GM19467 (cell line): ENCODE results near the gene AKT1S1.

Experiments
- ATAC-seq: cut with Tn5 transposase; IDR thresholded peaks from one replicate; pipeline ENCODE4 v1.9.1; 2021; ENCODE audit warnings: mild to moderate bottlenecking, moderate library complexity; ENCODE audit not compliant: unreplicated experiment

Gene AKT1S1

DNA sequence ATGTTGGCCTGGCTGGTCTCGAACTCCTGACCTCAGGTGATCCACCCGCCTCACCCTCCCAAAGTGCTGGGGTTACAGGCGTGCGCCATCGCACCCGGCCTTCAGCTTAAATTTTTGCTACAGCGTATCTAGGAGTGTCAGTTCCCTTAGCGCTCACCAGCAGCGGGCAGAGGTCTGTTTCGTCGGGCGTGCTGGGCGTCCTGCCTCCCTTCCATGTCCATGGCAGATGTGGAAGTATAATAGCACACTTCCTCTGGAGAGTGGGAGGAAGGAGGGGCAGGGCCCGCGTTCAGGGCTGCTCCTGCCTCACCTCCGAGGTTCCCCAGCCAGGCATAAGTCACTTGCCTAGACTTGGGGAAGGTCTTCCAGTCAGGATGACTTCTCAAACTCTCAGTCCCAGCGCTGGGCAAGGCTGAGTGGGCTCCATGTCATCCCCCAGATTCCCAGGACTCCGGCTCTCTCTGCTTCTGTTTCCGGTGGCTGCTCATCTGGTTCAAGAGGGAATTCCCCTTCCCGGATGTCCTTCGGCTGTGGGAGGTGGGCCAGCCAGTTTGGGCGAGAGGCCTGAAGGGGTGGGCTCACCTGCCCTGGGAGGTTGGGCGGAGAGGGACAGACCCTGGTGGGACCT lies 10.0 kb upstream of the AKT1S1 start:
- ATAC-seq: no peak

DNA sequence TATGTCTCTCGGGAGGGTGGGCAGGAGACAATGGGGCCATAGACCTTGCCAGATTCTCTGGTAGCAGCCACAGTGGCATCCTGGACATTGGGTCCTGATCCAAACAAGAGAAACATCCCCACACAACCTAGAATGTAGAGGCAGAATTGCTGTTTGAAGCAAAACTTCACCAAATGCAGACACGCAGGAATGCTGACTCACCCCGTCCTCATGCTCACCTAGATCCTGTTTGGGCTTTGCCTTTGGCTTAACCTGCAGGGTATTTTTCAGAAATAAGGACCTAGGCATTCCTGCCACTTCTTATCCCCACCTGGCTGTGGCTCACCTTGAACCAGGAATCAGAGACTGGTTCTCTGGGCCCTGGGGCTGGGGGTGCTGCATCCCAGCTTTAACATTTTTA lies 7.6 kb upstream of the AKT1S1 start:
- ATAC-seq: no peak

DNA sequence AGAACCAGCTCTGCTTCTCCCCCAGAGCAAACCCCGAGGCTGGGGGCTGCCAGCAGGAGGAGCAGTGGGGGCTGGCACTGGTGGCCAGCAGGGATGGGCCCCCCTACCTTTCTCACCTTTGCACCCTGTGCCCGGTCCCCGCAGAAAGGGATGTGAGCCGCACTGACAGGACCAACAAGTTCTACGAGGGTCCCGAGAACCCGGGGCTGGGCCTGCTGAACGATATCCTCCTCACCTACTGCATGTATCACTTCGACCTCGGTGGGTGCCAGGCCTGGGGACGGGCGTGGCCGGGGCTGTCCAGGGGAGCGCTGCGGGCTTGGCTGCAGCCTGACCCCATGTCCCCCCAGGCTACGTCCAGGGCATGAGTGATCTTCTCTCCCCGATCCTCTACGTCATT lies 7.0 kb upstream of the AKT1S1 start:
- ATAC-seq: no peak

DNA sequence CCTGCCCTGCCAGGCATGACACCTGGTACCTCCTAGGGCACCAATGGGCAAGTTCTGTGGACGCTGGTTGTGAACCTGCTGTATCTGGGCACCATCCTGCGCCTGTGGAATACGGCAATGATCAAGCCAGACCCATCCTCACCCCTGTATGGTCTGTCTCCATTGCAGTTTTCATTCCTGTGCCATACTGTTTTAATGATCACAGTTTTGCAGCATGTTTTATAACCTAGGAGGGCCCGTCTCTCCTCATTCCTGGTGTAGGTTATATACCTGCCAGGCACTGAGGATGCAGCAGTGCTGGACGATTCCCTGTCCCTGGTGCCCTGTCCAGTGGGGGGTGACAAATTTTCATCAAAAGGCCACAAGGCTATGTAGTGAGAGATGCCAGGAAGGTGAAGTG lies 5.9 kb upstream of the AKT1S1 start:
- no peak for ATAC-seq

DNA sequence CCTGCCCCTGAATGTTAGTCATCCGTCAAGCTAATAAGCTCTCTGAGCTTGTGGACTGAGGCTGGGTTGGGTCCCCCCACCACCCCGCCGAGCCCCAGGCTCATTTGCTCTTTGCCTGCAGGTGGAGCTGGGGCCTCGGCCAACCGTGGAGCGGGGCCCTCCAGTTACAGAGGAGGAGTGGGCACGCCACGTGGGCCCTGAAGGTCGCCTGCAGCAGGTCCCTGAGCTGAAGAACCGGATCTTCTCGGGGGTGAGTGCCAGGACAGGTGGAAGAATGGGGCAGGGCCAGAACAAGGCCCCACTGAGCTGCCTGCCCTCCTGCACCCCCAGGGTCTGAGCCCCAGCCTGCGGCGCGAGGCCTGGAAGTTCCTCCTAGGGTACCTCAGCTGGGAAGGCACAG lies 5.5 kb upstream of the AKT1S1 start:
- ATAC-seq: no peak

- no peak for ATAC-seq
Observed at GRCh38 chr19:49881672-49882394, 4.7 kb upstream of the AKT1S1 start.

GRCh38 chr19:49881186-49881585 lies 4.0 kb upstream of the AKT1S1 start:
- no peak for ATAC-seq

DNA sequence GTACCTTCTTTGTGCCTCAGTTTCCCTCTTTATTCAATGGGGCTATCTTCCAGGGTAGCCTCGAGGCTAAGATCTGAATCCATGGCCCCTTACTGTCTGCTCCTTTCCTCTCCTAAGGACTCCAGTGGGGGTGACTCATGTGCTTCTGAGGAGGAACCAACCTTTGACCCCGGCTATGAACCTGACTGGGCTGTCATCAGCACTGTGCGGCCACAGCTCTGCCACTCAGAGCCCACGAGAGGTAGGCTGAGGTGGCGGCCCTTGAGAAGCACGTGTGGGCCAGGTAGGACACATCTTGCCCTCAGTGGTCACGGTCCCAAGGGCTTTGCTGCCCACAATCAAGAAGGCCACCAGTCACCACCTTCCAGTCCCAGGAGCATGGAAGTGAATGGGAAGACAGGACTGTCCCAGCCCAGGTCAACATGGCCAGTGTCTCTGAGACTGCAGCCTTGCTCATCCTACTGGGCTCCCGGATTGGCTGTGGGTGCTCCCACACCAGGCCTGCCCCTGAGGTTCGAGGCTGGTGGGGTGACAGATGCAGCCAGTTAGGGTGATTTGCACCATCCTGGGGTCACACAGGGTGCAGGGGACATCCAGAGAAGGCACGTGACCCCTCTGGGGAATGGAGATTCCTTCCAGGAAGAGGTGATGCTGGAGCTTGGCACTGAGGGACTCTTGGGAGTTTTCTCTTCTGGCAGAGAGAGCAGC lies 3.2 kb upstream of the AKT1S1 start:
- ATAC-seq: no peak

GRCh38 chr19:49879243-49879963 lies 2.2 kb upstream of the AKT1S1 start:
- ATAC-seq: no peak

- ATAC-seq: no peak
Observed at GRCh38 chr19:49878744-49879070, 1.6 kb upstream of the AKT1S1 start.

DNA sequence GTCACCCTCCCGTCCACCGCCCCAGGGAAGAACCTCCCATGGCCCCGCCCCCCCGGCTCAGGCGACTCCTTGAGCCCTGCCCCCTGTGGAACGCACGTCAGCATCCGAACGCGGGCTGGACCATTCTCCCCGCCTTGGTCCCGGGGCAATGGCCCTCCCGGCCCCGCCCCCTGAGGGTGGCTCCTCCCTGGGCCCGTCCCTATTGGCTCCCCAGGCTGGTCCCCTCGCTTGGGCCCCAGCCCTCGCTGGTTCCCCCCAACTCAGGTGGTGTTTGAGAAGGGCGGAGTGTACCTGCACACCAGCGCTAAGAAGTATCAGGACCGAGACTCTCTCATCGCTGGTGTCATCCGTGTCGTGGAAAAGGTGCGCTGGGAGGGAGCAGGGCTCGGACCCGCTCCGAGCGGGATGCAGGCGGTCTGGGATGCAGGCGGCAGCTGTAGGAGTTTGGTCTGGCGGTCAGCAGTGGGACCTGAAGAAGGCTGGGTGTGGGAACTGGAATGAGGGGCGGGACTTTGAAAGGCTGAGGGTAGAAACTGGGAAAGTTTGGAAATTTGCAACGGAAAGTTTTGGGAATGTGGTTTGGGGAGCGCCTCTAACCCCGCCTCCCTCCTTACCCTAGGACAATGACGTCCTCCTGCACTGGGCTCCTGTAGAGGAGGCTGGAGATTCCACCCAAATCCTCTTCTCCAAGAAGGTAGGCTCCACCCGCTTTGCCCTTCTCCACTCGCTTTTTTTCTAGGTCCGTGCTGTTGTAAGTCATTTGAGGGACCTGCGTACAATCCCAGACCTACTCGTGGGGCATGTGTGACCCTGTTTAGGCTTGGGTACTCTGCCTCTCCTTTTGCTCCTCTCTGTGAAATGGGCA lies 956 bp upstream of the AKT1S1 start:
- ATAC-seq: peak; percentile 37

GRCh38 chr19:49876422-49877019 lies 634 bp downstream of the AKT1S1 start:
- peak; percentile 40 for ATAC-seq

DNA sequence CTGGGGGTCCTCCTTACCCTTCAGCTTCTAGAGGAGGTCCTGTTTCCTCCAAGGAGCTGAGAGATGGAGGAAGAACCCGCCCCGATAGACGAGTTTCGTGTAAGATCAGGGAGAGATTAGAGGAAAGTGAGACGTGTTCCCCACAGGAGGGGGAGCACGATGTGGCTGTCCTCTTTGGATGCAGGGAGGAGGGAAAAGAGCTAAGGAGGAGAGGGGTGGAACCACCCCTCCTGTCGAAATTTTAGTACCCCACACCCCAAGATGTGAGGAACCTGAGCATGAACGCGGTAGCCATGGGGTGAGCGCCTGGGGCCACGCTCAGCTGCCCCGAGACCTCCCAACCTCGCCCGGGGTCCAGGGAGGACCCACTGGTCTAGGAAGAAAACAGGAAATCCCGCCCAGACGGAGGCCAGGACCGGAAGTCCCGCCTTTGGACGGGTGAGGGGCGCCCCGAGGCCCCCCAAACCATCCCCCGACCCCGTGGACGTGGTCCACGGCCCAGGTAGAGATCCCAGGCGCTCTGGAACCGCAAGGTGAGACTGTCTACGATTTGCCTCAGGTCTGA lies 1.2 kb downstream of the AKT1S1 start:
- ATAC-seq: no peak

DNA sequence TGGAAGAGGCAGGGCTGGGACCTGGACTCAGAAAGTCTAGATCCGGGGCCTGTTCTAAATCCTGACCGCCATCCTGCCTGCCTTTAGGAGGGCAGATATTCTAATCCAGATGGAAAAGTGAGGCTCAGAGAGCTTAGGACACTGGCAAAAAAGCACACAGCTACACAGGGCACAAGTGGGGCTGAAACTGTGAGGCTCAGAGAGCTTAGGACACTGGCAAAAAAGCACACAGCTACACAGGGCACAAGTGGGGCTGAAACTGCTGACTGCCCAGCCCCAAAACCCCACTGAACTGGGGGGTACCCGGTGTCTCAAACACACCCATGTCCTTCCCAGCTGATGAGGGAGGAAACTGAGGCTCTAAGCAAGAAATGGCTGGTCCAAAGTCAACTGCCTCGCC lies 2.0 kb downstream of the AKT1S1 start:
- no peak for ATAC-seq

GRCh38 chr19:49874503-49875157 lies 2.5 kb downstream of the AKT1S1 start:
- ATAC-seq: no peak

GRCh38 chr19:49873834-49874233 lies 3.3 kb downstream of the AKT1S1 start:
- no peak for ATAC-seq

- no peak for ATAC-seq
Observed at GRCh38 chr19:49873129-49873521, 4.0 kb downstream of the AKT1S1 start.

DNA sequence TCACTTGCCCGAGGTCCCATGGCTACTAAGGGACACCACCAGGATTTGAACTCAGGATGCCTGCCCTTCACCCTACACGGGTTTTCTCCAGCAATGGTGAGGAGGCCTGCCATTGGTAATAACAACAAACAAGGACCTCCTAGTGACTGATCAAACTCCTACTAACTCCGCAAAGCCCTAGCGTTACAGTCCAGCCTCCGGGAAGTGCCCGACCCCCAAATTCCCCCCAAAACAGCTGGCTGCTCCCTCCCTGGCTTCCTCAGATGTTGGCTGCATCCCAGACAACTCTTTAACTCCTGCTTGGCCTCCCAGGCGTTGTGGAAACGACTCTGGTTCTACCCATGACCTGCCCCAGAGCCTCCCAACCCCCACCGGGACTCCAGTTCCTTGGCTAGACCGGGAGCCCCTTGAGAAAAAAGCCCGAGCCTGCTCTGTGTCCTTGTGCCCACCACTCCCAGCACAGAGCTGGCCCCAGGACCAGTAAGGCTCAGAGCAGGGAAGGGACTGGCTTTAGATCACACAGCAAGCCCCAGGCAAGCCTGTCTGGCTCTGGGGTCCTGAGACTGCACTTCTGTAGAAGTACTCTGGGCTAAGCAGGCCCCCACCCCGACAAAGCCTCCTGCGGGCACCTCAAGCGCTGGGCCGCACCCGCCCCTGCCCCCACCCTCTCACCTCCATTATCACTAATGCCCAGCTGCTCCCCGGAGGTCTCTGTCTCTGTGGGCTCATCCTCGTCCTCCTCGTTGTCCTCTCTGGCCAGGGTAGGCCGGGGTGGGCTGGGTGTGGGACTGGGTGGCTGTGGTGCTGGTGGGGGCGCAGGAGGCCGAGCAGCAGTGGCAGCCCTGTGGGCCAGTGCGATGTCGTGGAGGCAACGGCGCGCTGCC lies 4.7 kb downstream of the AKT1S1 start:
- no peak for ATAC-seq
